OCI-LY1 (cell line): ENCODE measurements around the gene ACTRT2.

Experiments
- H2AFZ ChIP-seq: fragments of 200-600 bp; sonication (generic), shearing (Covaris generic); 2 replicates; pipeline ENCODE4 v1.6.0; 2014; ENCODE audit warnings: antibody characterized with exemption, mild to moderate bottlenecking, low read length
- H3F3A ChIP-seq: fragments of 200-600 bp; sonication (generic), shearing (Covaris generic); 2 replicates; pipeline ENCODE4 v1.6.0; 2014; ENCODE audit warnings: mild to moderate bottlenecking, antibody characterized with exemption, low read length, moderate library complexity; ENCODE audit not compliant: insufficient read depth
- H3K27ac ChIP-seq: fragments of 200-600 bp; sonication (generic); 2 replicates; pipeline ENCODE4 v1.5.1; 2014; ENCODE audit warnings: low read length, mixed run types, mild to moderate bottlenecking, low read depth; ENCODE audit not compliant: poor library complexity, severe bottlenecking
- H3K27me3 ChIP-seq: fragments of 200-600 bp; sonication (generic); 2 replicates; pipeline ENCODE4 v1.6.0; 2014; ENCODE audit warnings: antibody characterized with exemption, mild to moderate bottlenecking, low read length, moderate library complexity; ENCODE audit not compliant: insufficient read depth
- H3K36me3 ChIP-seq: fragments of 200-600 bp; sonication (generic); 2 replicates; pipeline ENCODE4 v1.6.1; 2014; ENCODE audit warnings: mild to moderate bottlenecking, antibody characterized with exemption, low read length, moderate library complexity, mixed read lengths; ENCODE audit not compliant: insufficient read depth
- H3K4me1 ChIP-seq: fragments of 200-600 bp; sonication (generic); 2 replicates; pipeline ENCODE4 v1.5.1; 2014; ENCODE audit warnings: mild to moderate bottlenecking, low read length, moderate library complexity; ENCODE audit not compliant: insufficient read depth, severe bottlenecking
- H3K4me2 ChIP-seq: fragments of 200-600 bp; sonication (generic), shearing (Covaris generic); 2 replicates; pipeline ENCODE4 v1.6.1; 2014; ENCODE audit warnings: low read length
- H3K4me3 ChIP-seq: fragments of 200-600 bp; sonication (generic); 2 replicates; pipeline ENCODE4 v1.5.1; 2014; ENCODE audit warnings: low read length, low read depth, mild to moderate bottlenecking, mixed read lengths; ENCODE audit not compliant: poor library complexity, severe bottlenecking
- H3K79me2 ChIP-seq: fragments of 200-600 bp; shearing (Covaris generic); 2 replicates; pipeline ENCODE4 v1.6.1; 2016; ENCODE audit warnings: mixed run types, low read length, mixed read lengths; ENCODE audit not compliant: insufficient read depth
- H3K9ac ChIP-seq: fragments of 200-600 bp; sonication (generic), shearing (Covaris generic); 2 replicates; pipeline ENCODE4 v1.6.1; 2014; ENCODE audit warnings: mild to moderate bottlenecking, low read length, mixed read lengths
- H3K9me2 ChIP-seq: fragments of 200-600 bp; sonication (generic), shearing (Covaris generic); 2 replicates; pipeline ENCODE4 v1.6.1; 2014; ENCODE audit warnings: low read depth, mild to moderate bottlenecking, low read length, mixed read lengths
- H3K9me3 ChIP-seq: fragments of 200-600 bp; shearing (Covaris generic); 2 replicates; pipeline ENCODE4 v1.6.1; 2014; ENCODE audit warnings: low read length, mixed read lengths
- H4K20me1 ChIP-seq: fragments of 200-600 bp; sonication (generic), shearing (Covaris generic); 2 replicates; pipeline ENCODE4 v1.6.0; 2016; ENCODE audit warnings: mild to moderate bottlenecking, low read length; ENCODE audit not compliant: insufficient read depth
- EZH2 ChIP-seq: fragments of 200-600 bp; sonication (generic), shearing (Covaris generic); IDR thresholded peaks from 2 replicates; pipeline ENCODE4 v1.8.0; 2017; ENCODE audit warnings: borderline replicate concordance, mixed run types, mild to moderate bottlenecking, antibody characterized with exemption, low read length, moderate library complexity, mixed read lengths
- TF ChIP-seq, protein P1 (sequence below): fragments of 200-600 bp; sonication (generic), shearing (Covaris generic); IDR thresholded peaks from 2 replicates; pipeline ENCODE4 v1.5.1; 2017; ENCODE audit warnings: mild to moderate bottlenecking, antibody characterized with exemption, low read length, moderate library complexity, mixed read lengths

The ACTRT2 gene

GRCh38 chr1:3027611-3028371 is 6.5 kb downstream of the ACTRT2 start:
- Histone ChIP-seq H3K4me1 (no peaks in the 10 kb centered on the region), H3K9ac (no peak overlapping the region), H3K4me3 (no peak overlapping the region), H3K27ac (no peak overlapping the region), H2AFZ (no peak overlapping the region), H3K9me2 (no peaks in the 10 kb centered on the region), H4K20me1 (no peaks in the 10 kb centered on the region), H3K4me2 (no peak overlapping the region), H3F3A (no peaks in the 10 kb centered on the region), H3K9me3 (no peaks in the 10 kb centered on the region), H3K79me2 (no peaks in the 10 kb centered on the region), H3K36me3 (no peaks in the 10 kb centered on the region), H3K27me3 (no peaks in the 10 kb centered on the region)
- TF ChIP-seq, protein P1, sequence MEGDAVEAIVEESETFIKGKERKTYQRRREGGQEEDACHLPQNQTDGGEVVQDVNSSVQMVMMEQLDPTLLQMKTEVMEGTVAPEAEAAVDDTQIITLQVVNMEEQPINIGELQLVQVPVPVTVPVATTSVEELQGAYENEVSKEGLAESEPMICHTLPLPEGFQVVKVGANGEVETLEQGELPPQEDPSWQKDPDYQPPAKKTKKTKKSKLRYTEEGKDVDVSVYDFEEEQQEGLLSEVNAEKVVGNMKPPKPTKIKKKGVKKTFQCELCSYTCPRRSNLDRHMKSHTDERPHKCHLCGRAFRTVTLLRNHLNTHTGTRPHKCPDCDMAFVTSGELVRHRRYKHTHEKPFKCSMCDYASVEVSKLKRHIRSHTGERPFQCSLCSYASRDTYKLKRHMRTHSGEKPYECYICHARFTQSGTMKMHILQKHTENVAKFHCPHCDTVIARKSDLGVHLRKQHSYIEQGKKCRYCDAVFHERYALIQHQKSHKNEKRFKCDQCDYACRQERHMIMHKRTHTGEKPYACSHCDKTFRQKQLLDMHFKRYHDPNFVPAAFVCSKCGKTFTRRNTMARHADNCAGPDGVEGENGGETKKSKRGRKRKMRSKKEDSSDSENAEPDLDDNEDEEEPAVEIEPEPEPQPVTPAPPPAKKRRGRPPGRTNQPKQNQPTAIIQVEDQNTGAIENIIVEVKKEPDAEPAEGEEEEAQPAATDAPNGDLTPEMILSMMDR = no peak
- no peak for TF ChIP-seq EZH2

- Histone ChIP-seq H3K4me3 (no peak overlapping the region), H4K20me1 (no peaks in the 10 kb centered on the region), H3K9me2 (no peaks in the 10 kb centered on the region), H3K27ac (no peak overlapping the region), H3K9me3 (no peaks in the 10 kb centered on the region), H3K4me2 (no peak overlapping the region), H3K9ac (no peak overlapping the region), H3K27me3 (no peaks in the 10 kb centered on the region), H2AFZ (no peak overlapping the region), H3K36me3 (no peaks in the 10 kb centered on the region), H3F3A (no peaks in the 10 kb centered on the region), H3K79me2 (no peaks in the 10 kb centered on the region), H3K4me1 (no peaks in the 10 kb centered on the region)
- TF ChIP-seq, protein P1 = no peak
- no peak for TF ChIP-seq EZH2
Observed at GRCh38 chr1:3028531-3029282, 7.4 kb downstream of the ACTRT2 start.

DNA sequence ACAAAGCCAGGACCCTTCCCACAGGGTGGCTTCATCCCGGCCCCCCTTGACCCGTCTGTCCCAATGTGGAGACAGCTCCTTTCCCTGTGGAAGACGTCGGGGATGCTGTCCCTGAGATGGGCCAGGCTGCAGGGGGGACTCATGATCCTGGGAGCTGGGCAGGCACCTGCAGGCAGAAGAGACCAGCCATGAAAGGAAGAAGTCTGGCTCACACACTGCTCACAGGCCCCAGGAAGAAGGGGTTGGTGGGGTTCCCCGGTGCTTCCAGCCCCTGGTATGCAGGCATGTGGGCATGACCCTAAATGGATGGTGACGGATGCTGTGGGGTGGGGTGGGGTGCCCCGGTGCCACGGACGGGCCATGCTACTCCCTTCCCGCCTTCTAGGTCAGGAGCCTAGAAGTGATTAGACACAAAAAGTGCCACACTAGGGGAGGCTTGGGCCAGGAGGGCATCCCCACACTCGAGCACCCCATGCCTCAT is 8.3 kb downstream of the ACTRT2 start:
- Histone ChIP-seq H3K79me2 (no peaks in the 10 kb centered on the region), H3K4me2 (no peak overlapping the region), H3K9ac (no peak overlapping the region), H3K4me3 (no peak overlapping the region), H2AFZ (no peak overlapping the region), H3F3A (no peaks in the 10 kb centered on the region), H3K27me3 (no peaks in the 10 kb centered on the region), H3K4me1 (no peaks in the 10 kb centered on the region), H3K27ac (no peak overlapping the region), H3K9me3 (no peaks in the 10 kb centered on the region), H3K36me3 (no peaks in the 10 kb centered on the region), H3K9me2 (no peaks in the 10 kb centered on the region), H4K20me1 (no peaks in the 10 kb centered on the region)
- TF ChIP-seq EZH2 = no peak
- TF ChIP-seq, protein P1 = no peak
